ENCODE measurements around the gene KIAA1217. TPM values are rescaled to one million over a fixed set of nuclear protein-coding genes. Genes with fewer than 3 reads are reported as not detected.

The KIAA1217 gene
- polyA plus RNA-seq, 3 donors, result not detected

GRCh38 chr10:24542314-24543270 is 333.7 kb downstream of the KIAA1217 start:
- H3K9ac ChIP-seq (ENCODE audit: insufficient read depth, low read length, poor library complexity, severe bottlenecking), result no peak overlapping the region
- H3K27ac Mint-ChIP-seq, result no peak overlapping the region
- 92% methylated on average over 5 of the region's 14 CpGs for WGBS (ENCODE audit: insufficient coverage)
- no peak for TF ChIP-seq CTCF (IDR thresholded peaks at IDR 0.05)
- H3K27me3 ChIP-seq (ENCODE audit: control insufficient read depth in 2 of 2, insufficient read depth in 2 of 2, low read length in 2 of 2), result no peaks in the 10 kb centered on the region
- no peaks in the 10 kb centered on the region for H3K36me3 Mint-ChIP-seq
- H3K4me1 Mint-ChIP-seq, result no peaks in the 10 kb centered on the region
- H3K79me2 ChIP-seq (ENCODE audit: insufficient read depth, low read length), result no peaks in the 10 kb centered on the region
- H3K9me3 ChIP-seq (replicated peaks in 1 of 2; ENCODE audit: control insufficient read depth in 1 of 2, insufficient read depth in 1 of 2, low read length in 2 of 2), result no peaks in the 10 kb centered on the region
- no peak overlapping the region for H3K4me3 Mint-ChIP-seq
- peaks cover 0 to 6% (median 3%) of the 10 kb centered on the region in 7 donors for H3K9me3 Mint-ChIP-seq
- H3K36me3 ChIP-seq (replicated peaks in 1 of 2; ENCODE audit: control insufficient read depth in 1 of 2, insufficient read depth in 2 of 2, low read length in 2 of 2), result no peaks in the 10 kb centered on the region
- H3K4me3 ChIP-seq (replicated peaks in 1 of 3; ENCODE audit: low read depth in 2 of 3, low read length in 3 of 3), result no peak overlapping the region
- no peak for DNase-seq
- no peak overlapping the region for H3K27ac ChIP-seq (ENCODE audit: low read depth in 1 of 2, low read length in 2 of 2)
- H3K4me1 ChIP-seq (ENCODE audit: control insufficient read depth in 1 of 2, insufficient read depth in 2 of 2, low read length in 2 of 2), result no peaks in the 10 kb centered on the region
- intact Hi-C loops (cut with micrococcal nuclease), result no loop called here
- no peak overlapping the region for H2AFZ ChIP-seq (ENCODE audit: insufficient read depth, low read depth, low read length, poor library complexity, severe bottlenecking)
- H4K20me1 ChIP-seq (ENCODE audit: insufficient read depth, low read length), result no peaks in the 10 kb centered on the region
- no peak overlapping the region for H3K4me2 ChIP-seq (replicated peaks; ENCODE audit: extremely low read depth, low read length, poor library complexity, severe bottlenecking)
- peaks cover 3 to 6% (median 3%) of the 10 kb centered on the region in 3 donors for H3K27me3 Mint-ChIP-seq (ENCODE audit: low read depth in 3 of 3)

GRCh38 chr10:24544776-24545175 is 335.8 kb downstream of the KIAA1217 start:
- Histone ChIP-seq H2AFZ (ENCODE audit: insufficient read depth, low read depth, low read length, poor library complexity, severe bottlenecking) (no peak overlapping the region), H3K27me3 (ENCODE audit: control insufficient read depth in 2 of 2, insufficient read depth in 2 of 2, low read length in 2 of 2) (no peaks in the 10 kb centered on the region), H3K4me1 (ENCODE audit: control insufficient read depth in 1 of 2, insufficient read depth in 2 of 2, low read length in 2 of 2) (no peaks in the 10 kb centered on the region), H3K4me2 (replicated peaks; ENCODE audit: extremely low read depth, low read length, poor library complexity, severe bottlenecking) (no peak overlapping the region), H3K9ac (ENCODE audit: insufficient read depth, low read length, poor library complexity, severe bottlenecking) (no peak overlapping the region), H3K4me3 (replicated peaks in 1 of 3; ENCODE audit: low read depth in 2 of 3, low read length in 3 of 3) (no peak overlapping the region), H3K27ac (ENCODE audit: low read depth in 1 of 2, low read length in 2 of 2) (no peak overlapping the region), H4K20me1 (ENCODE audit: insufficient read depth, low read length) (no peaks in the 10 kb centered on the region), H3K36me3 (replicated peaks in 1 of 2; ENCODE audit: control insufficient read depth in 1 of 2, insufficient read depth in 2 of 2, low read length in 2 of 2) (no peaks in the 10 kb centered on the region), H3K9me3 (replicated peaks in 1 of 2; ENCODE audit: control insufficient read depth in 1 of 2, insufficient read depth in 1 of 2, low read length in 2 of 2) (no peaks in the 10 kb centered on the region), H3K79me2 (ENCODE audit: insufficient read depth, low read length) (no peaks in the 10 kb centered on the region)
- H3K4me3 Mint-ChIP-seq, result no peak overlapping the region
- DNase-seq, result no peak
- intact Hi-C loops (cut with micrococcal nuclease), result no loop called here
- peaks cover 3 to 5% (median 3%) of the 10 kb centered on the region in 3 donors for H3K27me3 Mint-ChIP-seq (ENCODE audit: low read depth in 3 of 3)
- no peak for TF ChIP-seq CTCF (IDR thresholded peaks at IDR 0.05)
- H3K36me3 Mint-ChIP-seq, result no peaks in the 10 kb centered on the region
- no peak overlapping the region for H3K27ac Mint-ChIP-seq
- 88% methylated on average over 9 of the region's 10 CpGs for WGBS (ENCODE audit: insufficient coverage)
- H3K9me3 Mint-ChIP-seq, result peaks cover 0 to 6% (median 3%) of the 10 kb centered on the region in 7 donors
- H3K4me1 Mint-ChIP-seq, result no peaks in the 10 kb centered on the region
